ENCODE results near the gene DNAJC18.

Gene DNAJC18

DNA sequence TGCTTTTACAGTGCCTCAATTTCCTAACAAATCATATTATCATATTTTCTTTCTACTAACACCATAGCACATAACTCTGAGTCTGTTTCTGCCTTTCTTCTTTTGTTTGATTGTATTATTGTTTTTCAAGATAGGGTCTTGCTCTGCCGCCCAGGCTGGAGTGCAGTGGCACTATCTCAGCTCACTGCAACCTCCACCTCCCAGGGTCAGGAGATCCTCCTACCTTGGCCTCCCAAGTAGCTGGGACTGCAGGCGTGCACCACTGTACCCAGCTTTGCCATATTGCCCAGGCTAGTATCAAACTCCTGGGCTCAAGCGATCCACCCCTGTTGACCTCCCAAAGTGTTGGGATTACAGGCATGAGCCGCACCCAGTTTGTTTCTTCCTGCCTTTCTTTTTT lies 78.9 kb downstream of the DNAJC18 start:
- no peak for DNase-seq

Data from NCI-H187 treated with DMSO at 0.1 percent for 48 hours (cell line).